Progenitor cell of endocrine pancreas (in vitro differentiated cells): ENCODE measurements around the gene ANKRD50. TPM values are rescaled to one million over a fixed set of nuclear protein-coding genes. Genes with fewer than 3 reads are reported as not detected.

ENCODE experiments used
- DNase-seq: peaks from one replicate; pipeline ENCODE4 v3.0.0; 2021; ENCODE audit warnings: low spot score; ENCODE audit not compliant: unreplicated experiment
- H3K27ac Mint-ChIP-seq: 2 replicates; pipeline ENCODE4 v1.8.0; 2021; ENCODE audit warnings: mild to moderate bottlenecking, moderate library complexity, mixed read lengths
- H3K27me3 Mint-ChIP-seq: 2 replicates; pipeline ENCODE4 v1.8.0; 2021; ENCODE audit warnings: mixed read lengths
- H3K36me3 Mint-ChIP-seq: 2 replicates; pipeline ENCODE4 v1.8.0; 2022; ENCODE audit warnings: mixed read lengths; ENCODE audit not compliant: insufficient read depth
- H3K4me1 Mint-ChIP-seq: 2 replicates; pipeline ENCODE4 v1.8.0; 2021; ENCODE audit warnings: low read depth, mixed read lengths
- H3K4me3 Mint-ChIP-seq: 2 replicates; pipeline ENCODE4 v1.8.0; 2021; ENCODE audit warnings: low read depth, mild to moderate bottlenecking, moderate library complexity, mixed read lengths
- H3K9me3 Mint-ChIP-seq: 2 replicates; pipeline ENCODE4 v1.8.0; 2021; ENCODE audit warnings: low read depth, mixed read lengths
- CTCF ChIP-seq: fragments of 200-600 bp; sonication (generic); IDR thresholded peaks from one replicate; pipeline ENCODE4 v1.5.0; 2021; ENCODE audit warnings: antibody characterized with exemption, mild to moderate bottlenecking; ENCODE audit not compliant: unreplicated experiment
- total RNA-seq: library from RNA; stranded (reverse); gene quantifications from 2 replicates; pipeline ENCODE4 v1.2.1, GENCODE V29; 2021

Gene ANKRD50
- total RNA-seq, 1 donor from 2014 or later, result 28.0 TPM

GRCh38 chr4:124737619-124738018 is 25.1 kb upstream of the ANKRD50 start:
- Mint-ChIP-seq H3K27ac (no peak overlapping the region), H3K4me1 (peaks cover 3% of the 10 kb centered on the region), H3K4me3 (no peak overlapping the region), H3K9me3 (no peaks in the 10 kb centered on the region), H3K36me3 (no peaks in the 10 kb centered on the region), H3K27me3 (no peaks in the 10 kb centered on the region)
- TF ChIP-seq CTCF, result no peak
- no peak for DNase-seq

- no peak for TF ChIP-seq CTCF
- peaks cover 3% of the 10 kb centered on the region for H3K4me1 Mint-ChIP-seq
Measured at GRCh38 chr4:124736526-124736925, 24.0 kb upstream of the ANKRD50 start.

GRCh38 chr4:124727331-124727890 is 14.9 kb upstream of the ANKRD50 start:
- Mint-ChIP-seq H3K9me3 (peaks cover 2% of the 10 kb centered on the region), H3K4me3 (no peak overlapping the region), H3K4me1 (no peaks in the 10 kb centered on the region), H3K36me3 (no peaks in the 10 kb centered on the region), H3K27ac (no peak overlapping the region), H3K27me3 (no peaks in the 10 kb centered on the region)
- TF ChIP-seq CTCF, result no peak
- DNase-seq, result no peak

More at GRCh38 chr4:124736526-124736925, 24.0 kb upstream of the ANKRD50 start:
- no peak overlapping the region for H3K27ac Mint-ChIP-seq
- H3K36me3 Mint-ChIP-seq, result no peaks in the 10 kb centered on the region
- no peak for DNase-seq
- no peaks in the 10 kb centered on the region for H3K27me3 Mint-ChIP-seq
- H3K4me3 Mint-ChIP-seq, result no peak overlapping the region
- H3K9me3 Mint-ChIP-seq, result peaks cover 2% of the 10 kb centered on the region

GRCh38 chr4:124726269-124726668 is 13.7 kb upstream of the ANKRD50 start:
- no peak for DNase-seq
- H3K27ac Mint-ChIP-seq, result no peak overlapping the region
- no peaks in the 10 kb centered on the region for H3K4me1 Mint-ChIP-seq
- no peak overlapping the region for H3K4me3 Mint-ChIP-seq
- no peaks in the 10 kb centered on the region for H3K9me3 Mint-ChIP-seq
- no peaks in the 10 kb centered on the region for H3K27me3 Mint-ChIP-seq
- no peak for TF ChIP-seq CTCF
- no peaks in the 10 kb centered on the region for H3K36me3 Mint-ChIP-seq

GRCh38 chr4:124722071-124722470 is 9.5 kb upstream of the ANKRD50 start:
- DNase-seq, result no peak
- H3K9me3 Mint-ChIP-seq, result no peaks in the 10 kb centered on the region
- no peak for TF ChIP-seq CTCF
- no peaks in the 10 kb centered on the region for H3K36me3 Mint-ChIP-seq
- H3K4me3 Mint-ChIP-seq, result no peak overlapping the region
- H3K27me3 Mint-ChIP-seq, result no peaks in the 10 kb centered on the region
- no peak overlapping the region for H3K27ac Mint-ChIP-seq
- no peaks in the 10 kb centered on the region for H3K4me1 Mint-ChIP-seq
